Neutrophil (primary cell): Measurements from ENCODE around the gene RNF227.

Experiments used
- H3K27ac ChIP-seq: fragments of 200-600 bp; sonication (generic); 2 replicates; pipeline ENCODE4 v1.5.1; 2016; ENCODE audit warnings: mild to moderate bottlenecking, moderate library complexity
- H3K27me3 ChIP-seq: fragments of 200-600 bp; sonication (generic); 2 replicates; pipeline ENCODE4 v1.6.0; 2016; ENCODE audit warnings: mild to moderate bottlenecking
- H3K36me3 ChIP-seq: fragments of 200-600 bp; sonication (generic); 2 replicates; pipeline ENCODE4 v1.5.1; 2017
- H3K4me1 ChIP-seq, 2 experiments: fragments of 200-600 bp in 1 of 2; sonication (generic) in 1 of 2; 1 replicate in 1 of 2; 2 replicates in 1 of 2; pipeline versions ENCODE4 v1.5.1 to v1.6.1; 2013 to 2016; ENCODE audit warnings: low read depth in 1 of 2, low read length in 1 of 2, mild to moderate bottlenecking in 1 of 2, moderate library complexity in 1 of 2; ENCODE audit not compliant: control insufficient read depth in 1 of 2, insufficient read depth in 1 of 2
- H3K4me3 ChIP-seq, 2 experiments: fragments of 200-600 bp in 1 of 2; sonication (generic) in 1 of 2; 1 replicate in 1 of 2; 2 replicates in 1 of 2; pipeline ENCODE4 v1.5.1; 2013 to 2016; ENCODE audit warnings: low read depth in 1 of 2, low read length in 1 of 2, mild to moderate bottlenecking in 1 of 2, moderate library complexity in 1 of 2
- H3K9me3 ChIP-seq: fragments of 200-600 bp; sonication (generic); 2 replicates; pipeline ENCODE4 v1.5.1; 2016
- CTCF ChIP-seq: fragments of 200-600 bp; sonication (generic); IDR thresholded peaks from 2 replicates; pipeline ENCODE4 v1.5.1; 2016; ENCODE audit warnings: antibody characterized with exemption

RNF227 gene

GRCh38 chr17:7893187-7893880, 22.8 kb downstream of the RNF227 start:
- Histone ChIP-seq H3K36me3 (peaks cover 70% of the 10 kb centered on the region), H3K4me1 (peaks cover 27 to 33% of the 10 kb centered on the region in 2 experiments), H3K27ac (no peak overlapping the region), H3K9me3 (no peaks in the 10 kb centered on the region), H3K4me3 (no peak overlapping the region), H3K27me3 (no peaks in the 10 kb centered on the region)
- TF ChIP-seq CTCF: no peak

- peak overlapping the region in 1 of 2 experiments; percentile 4 for H3K4me3 ChIP-seq
- no peak for TF ChIP-seq CTCF
- H3K4me1 ChIP-seq: peaks cover 55 to 65% of the 10 kb centered on the region in 2 experiments
These were observed 26.7 kb downstream of the RNF227 start for GRCh38 chr17:7889166-7889955.

GRCh38 chr17:7888184-7888920, 27.7 kb downstream of the RNF227 start, which contains the start of gene CHD3:
TSS of gene CHD3 (plus strand) at chr17:7888789. CDS start at chr17:7889001, 212 bp downstream.
- H3K4me1 ChIP-seq: peaks cover 55 to 71% of the 10 kb centered on the region in 2 experiments
- H3K4me3 ChIP-seq: peak within 1 kb of the TSS; percentile 73 to 97
- H3K27ac ChIP-seq: peak within 1 kb of the TSS; percentile 86
- no peaks in the 10 kb centered on the region for H3K9me3 ChIP-seq
- TF ChIP-seq CTCF: no peak
- no peaks in the 10 kb centered on the region for H3K27me3 ChIP-seq
- H3K36me3 ChIP-seq: peaks cover 22% of the 10 kb centered on the region

More at GRCh38 chr17:7889166-7889955, 26.7 kb downstream of the RNF227 start:
- peak overlapping the region; percentile 86 for H3K27ac ChIP-seq
- no peaks in the 10 kb centered on the region for H3K9me3 ChIP-seq
- peaks cover 32% of the 10 kb centered on the region for H3K36me3 ChIP-seq
- no peaks in the 10 kb centered on the region for H3K27me3 ChIP-seq

- peaks cover 58 to 75% of the 10 kb centered on the region in 2 experiments for H3K4me1 ChIP-seq
- H3K27me3 ChIP-seq: no peaks in the 10 kb centered on the region
- peaks cover 19% of the 10 kb centered on the region for H3K36me3 ChIP-seq
- TF ChIP-seq CTCF: peak; percentile 11
- H3K9me3 ChIP-seq: no peaks in the 10 kb centered on the region
- peak overlapping the region; percentile 86 for H3K27ac ChIP-seq
- H3K4me3 ChIP-seq: peak overlapping the region; percentile 73 to 97
These were observed 28.5 kb downstream of the RNF227 start for GRCh38 chr17:7887482-7888183.

GRCh38 chr17:7887038-7887481, 29.0 kb downstream of the RNF227 start:
- Histone ChIP-seq H3K4me1 (peaks cover 60 to 78% of the 10 kb centered on the region in 2 experiments), H3K9me3 (no peaks in the 10 kb centered on the region), H3K27me3 (no peaks in the 10 kb centered on the region), H3K4me3 (peak overlapping the region; percentile 73 to 97), H3K27ac (peak overlapping the region; percentile 86), H3K36me3 (peaks cover 17% of the 10 kb centered on the region)
- no peak for TF ChIP-seq CTCF
